SK-N-DZ (cell line): ENCODE data around the gene SLAMF6.
"Not testable (repeated sequence)": the region's sequence is repeated elsewhere in the genome, so short reads cannot be mapped to it uniquely, and the experiment has no call there.

Source experiments
- DNase-seq: peaks from one replicate; pipeline ENCODE4 v3.0.0-alpha.2; 2015; ENCODE audit warnings: low spot score

Gene SLAMF6

DNA sequence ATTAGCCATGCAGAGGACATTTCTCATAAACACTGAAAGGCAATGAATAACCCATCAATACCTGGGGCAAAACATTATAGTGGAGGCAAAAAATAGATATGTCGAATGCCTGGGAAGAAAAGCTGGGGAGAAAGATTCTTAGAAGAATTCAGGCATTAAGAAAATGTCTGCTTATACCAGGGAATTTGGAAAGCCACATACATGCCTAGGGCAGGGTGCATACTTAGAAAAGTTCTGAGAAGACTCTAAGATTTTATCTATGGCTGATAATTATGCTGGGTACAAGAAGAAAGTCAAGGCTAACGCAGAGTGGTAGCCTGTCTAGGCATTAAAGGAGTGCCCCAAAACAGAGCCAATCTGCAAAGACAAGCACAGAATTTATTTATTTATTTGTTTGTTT lies 18.4 kb downstream of the SLAMF6 start:
- DNase-seq = no peak

DNA sequence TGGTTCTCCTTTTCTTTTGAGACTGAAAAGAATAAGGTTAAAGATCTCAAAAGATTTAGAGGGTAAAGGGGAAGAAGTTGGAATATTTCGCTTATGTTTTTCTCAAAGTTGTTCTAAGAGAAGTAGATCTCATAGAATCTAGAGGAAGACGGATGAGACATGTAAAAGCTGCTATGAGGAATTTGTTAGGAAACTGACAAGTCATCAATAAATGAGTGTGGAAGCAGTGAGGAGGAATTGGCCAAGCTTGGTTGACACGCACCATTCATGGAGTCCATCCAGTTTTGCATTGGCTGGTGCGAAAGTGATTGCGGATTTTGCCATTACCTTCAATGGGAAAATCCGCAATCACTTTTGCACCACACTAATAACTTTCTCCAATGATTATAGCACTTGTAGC lies 20.0 kb downstream of the SLAMF6 start:
- no peak for DNase-seq

DNA sequence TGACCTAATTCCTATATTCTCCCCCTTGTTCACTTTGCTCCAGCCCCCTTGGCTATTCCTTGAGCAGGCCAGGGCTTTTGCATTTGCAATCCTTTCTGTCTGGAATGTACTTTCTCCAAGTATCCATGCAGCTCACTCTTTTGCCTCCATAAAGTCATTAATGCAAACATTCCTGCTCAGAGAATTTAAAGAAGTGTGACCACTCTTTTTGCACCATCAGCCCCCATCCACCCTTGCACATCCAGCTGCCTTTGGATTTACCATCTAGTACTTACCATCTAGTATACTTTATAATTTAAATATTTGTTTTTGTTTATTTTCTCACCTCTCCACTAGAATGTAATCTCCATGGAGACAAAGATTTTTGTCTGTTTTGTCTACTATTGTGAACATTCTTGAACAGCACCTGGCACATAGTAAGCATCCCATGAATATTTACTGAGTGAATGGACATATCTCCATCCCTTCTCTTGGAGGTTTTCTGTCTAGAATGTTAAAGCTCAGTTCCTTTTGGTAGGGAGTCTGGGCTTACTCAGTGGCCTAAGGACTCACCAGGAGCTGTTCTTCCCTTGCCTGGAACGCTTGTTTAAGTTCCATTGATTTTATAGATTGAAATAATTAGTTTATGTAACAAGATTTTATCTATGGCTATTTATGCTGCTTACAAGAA lies 22.6 kb downstream of the SLAMF6 start:
- DNase-seq = no peak

DNA sequence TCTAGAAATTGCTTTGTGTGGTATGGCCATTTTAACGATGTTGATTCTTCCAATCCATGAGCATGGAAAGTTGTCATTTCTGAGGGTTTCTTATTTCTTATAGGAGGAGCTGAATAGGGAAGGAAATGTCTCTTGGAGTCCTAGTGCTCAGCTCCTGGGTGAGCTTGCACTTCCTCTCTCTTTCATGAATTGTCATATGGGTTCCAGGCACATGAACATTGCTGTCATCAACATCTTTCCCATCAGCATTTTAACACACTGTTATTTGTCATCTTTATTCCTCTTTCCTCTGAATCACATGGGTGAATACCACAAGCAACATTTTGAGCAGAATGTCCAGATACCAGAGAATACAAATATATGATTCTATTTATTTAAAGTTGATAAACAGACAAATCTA lies 23.4 kb downstream of the SLAMF6 start:
- DNase-seq = no peak

DNA sequence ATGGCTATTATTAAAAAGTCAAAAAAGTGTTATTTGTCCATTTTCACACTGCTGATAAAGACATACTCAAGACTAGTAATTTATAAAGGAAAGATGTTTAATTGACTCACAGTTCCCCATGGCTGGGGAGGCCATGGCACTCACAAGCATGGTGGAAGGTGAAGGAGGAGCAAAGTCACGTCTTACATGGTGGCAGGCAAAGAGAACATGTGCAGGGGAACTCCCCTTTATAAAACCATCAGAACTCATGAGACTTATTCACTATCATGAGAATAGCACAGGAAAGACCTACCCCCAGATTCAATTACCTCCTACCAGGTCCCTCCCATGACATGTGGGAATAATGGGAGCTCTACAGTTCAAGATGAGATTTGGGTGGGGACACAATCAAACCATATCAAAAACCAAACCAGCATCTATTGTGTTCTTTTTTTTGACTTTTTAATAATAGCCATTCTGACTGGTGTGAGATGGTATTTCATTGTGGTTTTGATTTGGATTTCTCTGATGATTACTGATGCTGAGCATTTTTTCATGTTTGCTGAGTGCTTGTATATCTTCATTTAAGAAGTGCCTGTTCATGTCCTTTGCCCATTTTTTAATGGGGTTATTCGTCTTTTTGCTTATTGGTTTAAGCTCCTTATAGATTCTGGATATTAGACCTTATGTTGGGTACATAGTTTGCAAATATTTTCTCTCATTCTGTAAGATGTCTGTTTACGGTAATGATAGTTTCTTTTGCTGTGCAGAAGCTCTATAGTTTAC lies 24.6 kb downstream of the SLAMF6 start:
- DNase-seq = not testable (repeated sequence)

DNA sequence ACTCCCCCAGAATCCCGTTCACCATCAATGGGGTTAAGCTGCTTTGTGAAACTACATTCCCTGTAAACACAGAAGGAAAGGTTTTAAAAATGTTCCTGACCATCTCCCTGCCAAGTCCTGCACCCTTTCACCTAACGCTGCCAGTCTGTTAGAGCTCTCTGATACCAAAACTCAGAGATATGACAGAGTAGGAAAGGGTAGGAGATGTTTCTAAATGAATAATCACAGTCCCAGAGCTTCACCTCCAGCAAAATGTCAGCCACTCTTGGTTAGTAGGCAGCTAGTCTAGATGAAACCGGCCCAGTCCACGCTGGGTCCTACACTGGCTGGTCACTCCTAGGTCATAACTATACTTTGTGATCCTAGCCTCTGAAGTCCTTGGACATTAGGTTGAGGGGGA lies 26.7 kb downstream of the SLAMF6 start:
- no peak for DNase-seq

DNA sequence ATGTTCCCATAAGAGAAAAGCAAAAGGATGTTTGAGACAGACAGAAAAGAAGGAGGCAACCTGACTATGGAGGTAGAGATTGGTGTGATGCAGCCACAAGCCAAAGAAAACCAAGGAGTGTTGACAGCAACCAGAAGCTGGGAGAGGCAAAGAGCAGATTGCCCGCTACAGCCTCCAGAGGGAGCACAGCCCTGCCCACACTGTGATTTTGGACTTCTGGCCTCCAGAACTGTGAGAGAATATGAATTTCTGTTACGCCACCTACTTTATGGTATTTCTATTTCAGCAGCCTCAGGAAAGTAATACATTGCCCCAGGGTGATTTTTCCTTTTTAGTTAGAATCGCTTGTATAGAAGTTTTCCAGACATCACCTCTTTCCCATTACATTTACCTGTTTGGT lies 28.4 kb downstream of the SLAMF6 start:
- DNase-seq = no peak

DNA sequence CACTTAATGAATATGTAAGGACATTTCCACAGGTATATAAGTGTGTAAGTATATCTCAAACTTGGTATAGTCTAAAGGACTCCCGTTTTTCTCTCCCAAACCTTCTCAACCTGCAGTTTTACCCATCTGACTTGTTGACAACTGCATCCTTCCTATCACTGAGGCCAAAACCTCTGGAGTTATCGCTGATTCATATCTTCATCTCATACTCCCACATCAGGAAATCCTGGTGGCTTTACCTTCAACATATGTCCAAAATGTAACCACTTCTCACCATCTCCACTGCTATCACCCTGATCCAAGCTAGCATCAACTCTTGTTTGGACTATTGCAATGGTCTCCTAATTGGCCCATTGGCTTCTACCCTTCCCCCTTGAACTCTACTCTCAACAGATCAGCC lies 30.4 kb downstream of the SLAMF6 start:
- no peak for DNase-seq

DNA sequence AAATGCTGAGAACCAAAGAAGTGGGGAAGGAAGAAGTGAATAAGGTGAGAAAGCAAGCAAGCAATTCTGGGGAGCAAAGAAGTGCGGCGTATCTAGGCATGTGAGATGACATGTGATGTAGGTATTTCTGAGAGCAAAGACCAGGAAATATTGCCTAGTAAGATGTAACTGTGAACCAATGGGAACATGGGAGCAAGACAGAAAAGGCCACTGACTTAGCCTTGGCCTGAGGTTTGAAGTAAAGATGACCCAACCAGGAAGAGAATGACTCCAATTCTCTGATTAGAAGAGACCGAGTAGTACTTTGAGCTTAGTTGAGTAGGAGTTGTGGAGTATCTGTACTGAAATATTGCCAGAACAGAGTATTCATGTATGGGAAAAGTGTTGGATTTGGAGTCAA lies 31.1 kb downstream of the SLAMF6 start:
- no peak for DNase-seq

DNA sequence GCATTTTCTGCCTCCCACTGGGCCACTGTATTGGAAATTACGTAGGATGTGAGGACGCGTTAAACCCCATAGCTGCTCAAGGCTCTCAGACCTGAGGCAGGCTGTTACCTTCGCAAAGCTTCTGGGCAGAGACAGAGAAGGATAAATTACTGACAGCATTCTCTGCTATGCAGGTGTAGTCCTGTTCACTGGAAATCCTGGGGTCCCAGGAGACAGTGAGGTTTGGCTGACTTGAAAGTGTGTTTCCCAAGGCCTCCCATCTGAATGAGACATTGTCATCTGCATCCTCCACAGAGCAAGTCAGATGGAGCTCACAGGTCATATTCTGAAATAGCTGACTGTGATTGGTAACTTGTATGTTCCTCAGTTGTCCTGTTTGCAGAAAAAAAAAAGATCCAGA lies 32.0 kb downstream of the SLAMF6 start:
- no peak for DNase-seq

DNA sequence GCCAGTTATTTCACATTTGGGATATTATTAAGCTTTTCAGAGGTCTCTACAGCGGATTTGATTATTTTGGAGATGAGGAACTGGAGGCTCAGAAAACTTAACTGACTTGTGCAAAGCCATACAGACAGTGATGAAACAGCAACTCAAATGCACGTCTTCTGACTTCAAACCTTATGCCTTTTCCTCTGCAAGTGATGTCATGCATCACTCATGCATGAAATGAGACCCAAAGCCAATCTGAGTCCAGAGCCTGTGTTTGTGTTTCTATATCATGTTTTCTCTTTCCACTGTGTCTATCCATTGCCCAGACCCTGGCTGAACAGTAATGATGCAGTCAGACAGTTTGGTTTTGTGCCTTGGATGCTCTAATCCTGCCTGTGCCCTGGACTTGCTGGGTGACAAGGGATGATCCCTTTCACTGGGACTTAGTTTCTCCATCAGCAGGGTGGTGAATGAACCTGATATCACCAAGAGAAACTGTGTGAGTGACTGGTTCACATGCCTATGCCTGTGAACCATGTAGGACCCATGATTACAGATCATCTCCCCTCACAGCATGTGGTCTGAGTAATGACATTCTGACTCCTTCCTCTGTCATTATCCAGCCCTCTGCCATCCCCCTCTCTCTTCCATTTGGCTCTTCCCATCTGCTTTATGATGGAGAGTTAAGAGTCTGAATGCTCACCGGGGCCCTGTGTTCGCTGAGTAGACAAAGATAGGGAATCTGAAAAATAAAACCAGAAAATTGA lies 33.4 kb downstream of the SLAMF6 start:
- DNase-seq = no peak

DNA sequence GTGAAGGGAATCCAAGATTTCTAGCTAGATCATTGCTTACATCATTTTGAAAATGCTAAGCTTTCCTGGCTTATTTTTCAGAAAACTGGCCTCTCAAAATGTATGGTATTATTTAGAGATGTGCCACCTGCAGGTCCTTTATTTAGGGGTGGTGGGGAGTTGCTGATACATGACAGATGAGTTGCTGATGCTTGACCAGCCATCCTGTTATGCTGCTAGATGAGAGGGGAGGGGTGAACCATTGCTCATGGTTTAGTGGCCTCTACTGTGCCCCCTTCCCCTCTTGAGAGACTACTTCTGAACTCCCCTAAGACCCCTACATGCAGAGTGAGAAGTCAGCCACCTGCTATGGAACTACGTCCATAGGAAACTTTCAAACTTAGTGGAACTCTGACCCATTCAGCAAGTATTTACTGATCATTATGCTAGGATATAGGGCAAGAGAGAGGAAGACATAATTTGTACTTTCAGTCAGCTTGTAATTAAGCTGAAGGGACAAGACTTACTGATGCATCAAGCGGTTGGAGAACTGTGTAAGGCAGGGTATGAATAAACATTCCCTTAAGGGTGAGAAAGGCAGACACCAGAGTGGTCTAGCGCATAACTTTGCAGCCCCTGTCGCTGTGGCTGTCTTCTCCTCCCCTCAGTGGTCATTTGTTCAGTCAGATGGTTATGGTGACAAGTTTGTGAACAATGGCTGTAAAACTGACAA lies 34.6 kb downstream of the SLAMF6 start:
- no peak for DNase-seq

DNA sequence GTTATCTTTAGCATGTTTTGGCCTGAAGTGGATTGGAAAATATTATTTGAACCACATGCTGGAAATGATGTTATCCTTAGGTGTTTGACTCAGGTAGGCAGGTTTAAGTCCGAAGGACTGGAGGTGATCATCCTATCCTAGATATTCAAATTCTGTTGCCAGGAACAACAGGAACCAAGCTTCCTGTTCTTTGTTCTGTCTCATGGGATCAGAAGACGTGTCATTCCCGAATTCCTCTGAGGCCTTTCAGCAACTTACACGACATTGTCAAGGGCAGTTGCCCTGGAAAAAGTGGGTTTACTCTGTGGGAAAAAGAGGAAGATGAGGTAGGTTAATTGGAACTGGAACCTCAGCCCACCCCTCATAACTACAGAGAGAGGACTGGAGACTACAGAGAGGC lies 36.6 kb downstream of the SLAMF6 start:
- DNase-seq = no peak

DNA sequence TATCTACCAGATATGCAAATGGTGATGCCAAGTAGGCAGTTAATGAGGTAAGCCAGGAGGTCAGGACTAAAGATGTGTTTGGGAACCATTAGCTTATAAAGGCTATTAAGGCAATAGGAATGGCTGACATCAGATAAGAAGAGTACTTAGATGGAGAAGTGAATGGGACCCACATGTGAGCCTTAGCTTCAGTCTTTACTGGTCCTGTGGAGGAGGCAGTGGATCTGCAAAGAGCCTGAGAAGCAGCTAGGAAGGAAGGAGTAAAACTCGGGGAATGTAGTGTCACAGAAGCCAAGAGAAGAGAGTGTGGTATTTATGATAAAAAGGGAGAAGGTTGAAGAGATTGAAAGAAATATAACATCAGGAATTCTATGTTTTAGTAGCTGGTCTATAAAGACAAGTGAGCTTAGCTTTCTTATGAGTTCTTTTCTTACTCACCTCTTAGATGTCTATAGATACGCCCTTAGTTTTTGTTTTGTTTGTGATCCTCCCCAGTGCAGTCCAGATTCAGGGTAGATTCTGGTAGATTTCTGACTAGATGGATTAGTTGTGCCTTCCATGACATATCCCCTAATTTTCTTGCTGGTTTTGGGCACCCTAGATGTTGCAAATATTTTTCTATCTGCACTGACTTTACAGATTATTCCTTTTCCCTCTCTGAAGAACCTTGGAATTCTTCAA lies 39.4 kb downstream of the SLAMF6 start:
- DNase-seq = no peak

DNA sequence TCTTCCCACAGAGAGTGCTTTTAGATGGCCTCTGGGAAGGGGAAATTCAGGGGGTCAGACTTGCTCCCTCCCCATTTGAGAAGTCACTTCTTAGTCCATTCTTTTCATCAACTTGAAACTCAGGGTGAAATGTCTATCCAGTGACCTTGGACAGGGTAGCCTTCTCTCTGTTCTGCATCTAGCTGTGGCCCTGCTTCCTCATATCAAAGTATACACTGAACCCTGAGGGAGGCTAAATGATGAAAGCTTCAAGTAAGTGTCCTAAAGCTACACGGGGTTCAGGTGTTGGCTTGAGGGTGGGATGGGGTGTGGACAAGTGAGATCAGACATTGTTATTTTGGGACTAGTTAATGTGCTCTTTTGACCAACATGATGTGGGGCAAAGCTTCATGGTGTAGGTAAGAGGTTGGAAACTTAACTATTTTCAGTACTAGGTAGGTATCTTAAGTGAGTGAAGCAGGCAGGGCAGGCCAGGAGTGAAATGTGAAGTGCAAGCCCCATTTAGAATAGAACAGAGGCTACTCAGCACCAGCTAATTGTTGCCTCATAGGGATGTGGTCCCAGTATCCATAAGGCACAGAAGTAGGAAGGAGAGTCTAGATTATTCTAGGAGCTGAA lies 41.0 kb downstream of the SLAMF6 start:
- DNase-seq = no peak

DNA sequence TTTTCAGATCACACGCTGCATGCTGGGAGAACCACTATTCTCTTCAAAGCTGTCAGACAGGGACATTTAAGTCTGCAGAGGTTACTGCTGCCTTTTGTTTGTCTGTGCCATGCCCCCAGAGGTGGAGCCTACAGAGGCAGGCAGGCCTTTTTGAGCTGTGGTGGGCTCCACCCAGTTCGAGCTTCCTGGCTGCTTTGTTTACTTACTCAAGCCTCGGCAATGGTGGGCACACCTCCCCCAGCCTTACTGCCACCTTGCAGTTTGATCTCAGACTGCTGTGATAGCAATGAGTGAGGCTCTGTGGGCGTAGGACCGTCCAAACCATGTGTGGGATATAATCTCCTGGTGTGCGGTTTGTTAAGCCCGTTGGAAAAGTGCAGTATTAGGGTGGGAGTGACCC lies 42.3 kb downstream of the SLAMF6 start:
- DNase-seq = not testable (repeated sequence)

DNA sequence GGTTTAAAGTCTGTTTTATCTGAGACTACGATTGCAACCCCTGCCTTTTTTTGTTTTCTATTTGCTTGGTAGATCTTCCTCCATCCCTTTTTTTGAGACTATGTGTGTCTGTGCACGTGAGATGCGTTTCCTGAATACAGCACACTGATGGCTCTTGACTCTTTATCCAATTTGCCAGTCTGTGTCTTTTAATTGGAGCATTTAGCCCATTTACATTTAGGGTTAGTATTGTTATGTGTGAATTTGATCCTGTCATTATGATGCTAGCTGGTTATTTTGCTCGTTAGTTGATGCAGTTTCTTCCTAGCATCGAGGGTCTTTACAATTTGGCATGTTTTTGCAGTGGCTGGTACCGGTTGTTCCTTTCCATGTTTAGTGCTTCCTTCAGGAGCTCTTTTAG lies 44.0 kb downstream of the SLAMF6 start:
- not testable (repeated sequence) for DNase-seq

DNA sequence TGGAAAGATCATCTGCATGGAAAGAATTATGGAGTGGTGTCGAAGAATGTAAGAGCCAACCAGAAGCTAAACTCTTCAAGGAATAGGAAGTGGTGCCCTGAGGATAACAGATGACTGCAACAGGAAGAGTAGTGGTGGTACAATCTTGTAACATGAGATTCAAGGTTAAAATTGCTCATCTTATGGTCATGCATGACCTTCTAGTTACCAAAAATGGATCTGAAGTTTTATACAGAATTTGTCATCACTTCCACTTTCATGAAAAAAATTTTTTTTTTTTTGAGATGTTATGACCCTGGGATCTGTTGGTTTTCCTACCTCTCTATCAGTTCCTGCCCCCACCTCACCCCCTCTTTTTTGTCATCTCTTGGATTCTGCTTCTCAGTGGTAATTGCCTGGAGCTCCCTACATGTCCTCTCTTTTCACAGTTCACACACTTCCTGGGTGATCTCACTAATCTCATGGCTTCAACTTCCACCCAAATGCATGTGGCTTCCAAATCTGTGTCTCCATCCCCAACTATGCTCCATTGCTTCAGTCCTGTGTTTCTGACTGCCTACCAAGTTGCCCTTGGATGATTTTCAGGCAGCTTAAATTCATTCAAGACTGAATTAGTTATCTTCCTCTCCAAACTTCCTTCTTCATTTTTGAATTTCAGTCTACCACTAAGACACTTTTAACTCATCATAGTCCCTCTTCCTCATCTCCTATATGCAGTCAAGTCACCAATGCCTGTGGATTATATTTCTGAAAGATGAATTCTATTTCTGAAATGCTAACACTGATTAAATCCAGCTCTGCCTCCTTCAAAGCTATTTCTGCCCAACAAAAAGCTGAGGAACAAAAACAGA lies 48.4 kb downstream of the SLAMF6 start:
- DNase-seq = no peak

DNA sequence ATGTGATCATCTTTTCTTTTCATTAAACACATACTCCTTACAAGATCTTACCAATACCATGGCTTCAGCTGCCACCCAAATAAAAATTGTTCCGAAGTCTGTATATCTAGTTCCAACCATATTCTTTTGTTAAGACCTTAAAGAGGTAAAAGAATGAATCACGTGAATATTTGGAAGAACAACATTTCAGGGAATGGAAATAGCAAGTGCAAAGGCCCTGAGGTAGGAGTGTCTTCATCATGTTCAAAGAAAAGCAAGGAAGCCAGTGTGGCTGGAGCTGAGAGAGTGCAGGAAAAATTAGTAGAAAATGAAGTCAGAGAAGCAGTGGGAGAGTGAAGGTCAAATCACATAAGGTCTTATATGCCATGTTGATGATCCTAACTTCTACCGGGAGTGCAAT lies 50.9 kb downstream of the SLAMF6 start:
- DNase-seq = no peak

DNA sequence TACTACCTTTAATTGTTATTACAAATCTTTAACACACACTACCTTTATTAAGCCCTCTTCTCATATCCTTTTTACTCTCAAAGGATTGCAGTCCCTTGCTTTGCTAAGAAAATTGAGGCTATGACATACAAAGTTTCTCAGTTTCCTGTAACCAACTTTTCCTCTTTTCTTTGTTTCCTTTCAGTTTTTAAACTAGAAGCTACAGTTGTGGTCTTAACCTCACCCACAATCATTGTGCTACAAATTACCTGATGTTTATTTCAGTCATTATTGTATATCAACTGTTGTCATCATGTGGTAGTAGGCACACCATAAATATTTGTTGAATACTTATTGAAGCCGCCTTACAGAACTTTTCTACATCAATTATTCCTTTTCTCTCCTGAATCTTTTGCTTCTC lies 51.8 kb downstream of the SLAMF6 start:
- no peak for DNase-seq
